ENCODE measurements around the gene GRIA1. TPM values are rescaled to one million over a fixed set of nuclear protein-coding genes. Genes with fewer than 3 reads are reported as not detected.

GRIA1 gene
- total RNA-seq, 1 donor from 2014 or later, result not detected

GRCh38 chr5:153592081-153592480 lies 101.6 kb downstream of the GRIA1 start:
- no peaks in the 10 kb centered on the region for H3K4me1 Mint-ChIP-seq (ENCODE audit: low read depth)
- H3K9me3 Mint-ChIP-seq (ENCODE audit: low read depth), result no peaks in the 10 kb centered on the region
- DNase-seq (ENCODE audit: low spot score, unreplicated experiment), result no peak
- no peaks in the 10 kb centered on the region for H3K36me3 Mint-ChIP-seq (ENCODE audit: insufficient read depth)
- no peak for TF ChIP-seq CTCF (IDR thresholded peaks at IDR 0.05; ENCODE audit: unreplicated experiment)
- peaks cover 6% of the 10 kb centered on the region for H3K27me3 Mint-ChIP-seq
- H3K27ac Mint-ChIP-seq, result no peak overlapping the region
- no peak overlapping the region for H3K4me3 Mint-ChIP-seq (ENCODE audit: low read depth)

GRCh38 chr5:153594785-153595184 lies 104.3 kb downstream of the GRIA1 start:
- Mint-ChIP-seq H3K27ac (no peak overlapping the region), H3K27me3 (peaks cover 3% of the 10 kb centered on the region), H3K9me3 (ENCODE audit: low read depth) (no peaks in the 10 kb centered on the region), H3K4me1 (ENCODE audit: low read depth) (no peaks in the 10 kb centered on the region), H3K36me3 (ENCODE audit: insufficient read depth) (no peaks in the 10 kb centered on the region), H3K4me3 (ENCODE audit: low read depth) (no peak overlapping the region)
- no peak for DNase-seq (ENCODE audit: low spot score, unreplicated experiment)
- no peak for TF ChIP-seq CTCF (IDR thresholded peaks at IDR 0.05; ENCODE audit: unreplicated experiment)

GRCh38 chr5:153598099-153598498 lies 107.6 kb downstream of the GRIA1 start:
- DNase-seq (ENCODE audit: low spot score, unreplicated experiment), result no peak
- no peak for TF ChIP-seq CTCF (IDR thresholded peaks at IDR 0.05; ENCODE audit: unreplicated experiment)
- H3K36me3 Mint-ChIP-seq (ENCODE audit: insufficient read depth), result no peaks in the 10 kb centered on the region
- H3K4me3 Mint-ChIP-seq (ENCODE audit: low read depth), result no peak overlapping the region
- H3K27ac Mint-ChIP-seq, result no peak overlapping the region
- no peaks in the 10 kb centered on the region for H3K9me3 Mint-ChIP-seq (ENCODE audit: low read depth)
- H3K27me3 Mint-ChIP-seq, result peaks cover 6% of the 10 kb centered on the region
- H3K4me1 Mint-ChIP-seq (ENCODE audit: low read depth), result no peaks in the 10 kb centered on the region

- Mint-ChIP-seq H3K9me3 (ENCODE audit: low read depth) (no peaks in the 10 kb centered on the region), H3K4me3 (ENCODE audit: low read depth) (no peak overlapping the region), H3K27me3 (peaks cover 3% of the 10 kb centered on the region), H3K27ac (no peak overlapping the region), H3K36me3 (ENCODE audit: insufficient read depth) (no peaks in the 10 kb centered on the region), H3K4me1 (ENCODE audit: low read depth) (no peaks in the 10 kb centered on the region)
- no peak for TF ChIP-seq CTCF (IDR thresholded peaks at IDR 0.05; ENCODE audit: unreplicated experiment)
- no peak for DNase-seq (ENCODE audit: low spot score, unreplicated experiment)
These were observed 110.9 kb downstream of the GRIA1 start for GRCh38 chr5:153601377-153601776.

GRCh38 chr5:153605386-153605785 lies 114.9 kb downstream of the GRIA1 start:
- no peak overlapping the region for H3K27ac Mint-ChIP-seq
- no peak overlapping the region for H3K4me3 Mint-ChIP-seq (ENCODE audit: low read depth)
- H3K9me3 Mint-ChIP-seq (ENCODE audit: low read depth), result no peaks in the 10 kb centered on the region
- no peak for DNase-seq (ENCODE audit: low spot score, unreplicated experiment)
- H3K27me3 Mint-ChIP-seq, result peaks cover 2% of the 10 kb centered on the region
- no peaks in the 10 kb centered on the region for H3K4me1 Mint-ChIP-seq (ENCODE audit: low read depth)
- no peak for TF ChIP-seq CTCF (IDR thresholded peaks at IDR 0.05; ENCODE audit: unreplicated experiment)
- no peaks in the 10 kb centered on the region for H3K36me3 Mint-ChIP-seq (ENCODE audit: insufficient read depth)
